Astrocyte of the hippocampus (primary cell): ENCODE data around the gene RDH14.
A peak's percentile ranks its signal among the peaks of the same experiment; 100 is the strongest.

Source experiments
- DNase-seq: peaks from one replicate; pipeline ENCODE4 v3.0.0; 2011; ENCODE audit warnings: low read depth, low spot score

The RDH14 gene, protein sequence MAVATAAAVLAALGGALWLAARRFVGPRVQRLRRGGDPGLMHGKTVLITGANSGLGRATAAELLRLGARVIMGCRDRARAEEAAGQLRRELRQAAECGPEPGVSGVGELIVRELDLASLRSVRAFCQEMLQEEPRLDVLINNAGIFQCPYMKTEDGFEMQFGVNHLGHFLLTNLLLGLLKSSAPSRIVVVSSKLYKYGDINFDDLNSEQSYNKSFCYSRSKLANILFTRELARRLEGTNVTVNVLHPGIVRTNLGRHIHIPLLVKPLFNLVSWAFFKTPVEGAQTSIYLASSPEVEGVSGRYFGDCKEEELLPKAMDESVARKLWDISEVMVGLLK

DNA sequence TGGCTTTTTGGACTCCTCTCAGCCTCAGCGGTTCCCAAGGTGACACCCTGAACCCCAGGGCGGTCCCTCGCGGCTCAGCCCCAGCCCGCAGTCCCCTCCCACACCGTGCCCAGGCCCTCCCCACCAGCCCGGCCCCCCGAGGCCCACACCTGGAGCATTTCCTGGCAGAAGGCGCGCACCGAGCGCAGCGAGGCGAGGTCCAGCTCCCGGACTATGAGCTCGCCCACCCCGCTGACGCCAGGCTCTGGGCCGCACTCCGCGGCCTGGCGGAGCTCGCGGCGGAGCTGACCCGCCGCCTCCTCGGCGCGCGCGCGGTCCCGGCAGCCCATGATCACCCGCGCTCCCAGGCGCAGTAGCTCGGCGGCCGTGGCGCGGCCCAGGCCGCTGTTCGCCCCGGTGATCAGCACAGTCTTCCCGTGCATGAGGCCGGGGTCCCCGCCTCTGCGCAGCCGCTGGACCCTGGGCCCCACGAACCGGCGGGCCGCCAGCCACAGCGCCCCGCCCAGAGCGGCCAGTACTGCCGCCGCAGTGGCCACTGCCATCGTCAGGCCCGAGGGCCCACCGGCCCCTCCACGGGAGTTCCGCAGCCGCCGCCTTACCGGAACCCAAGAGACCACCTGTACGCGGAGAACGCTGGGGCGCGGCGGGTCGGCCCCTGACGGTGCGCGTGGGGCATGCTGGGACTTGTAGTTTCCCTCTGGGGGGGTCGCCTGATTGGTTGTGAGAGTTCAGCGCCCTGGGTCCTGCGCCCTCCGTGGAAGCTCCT lies at the start of gene RDH14:
RDH14 (minus strand) TSS at position 623 of the 766 bp plus-strand sequence; CDS start at position 542, 81 bp downstream.
- DNase-seq: peak; percentile 97

DNA sequence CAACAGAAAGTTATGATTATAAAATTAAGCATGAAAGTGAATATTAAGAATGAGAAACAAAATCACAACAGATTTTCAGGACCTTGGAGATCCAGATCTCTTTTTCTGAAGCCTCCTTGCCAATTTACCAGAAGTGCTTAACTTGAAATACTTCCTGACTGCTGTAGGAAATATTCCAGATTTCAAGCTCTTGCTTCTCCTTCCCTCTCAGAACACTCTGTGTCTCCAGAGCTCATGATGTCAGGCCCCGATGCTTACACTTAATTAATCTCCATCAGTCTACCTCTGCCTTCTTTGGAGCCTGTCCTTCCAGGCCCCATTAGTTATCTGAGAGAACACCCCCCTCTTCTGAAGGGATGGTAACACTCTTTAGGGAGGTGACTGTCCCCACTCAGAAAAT lies 49.6 kb upstream of the RDH14 start:
- no peak for DNase-seq

DNA sequence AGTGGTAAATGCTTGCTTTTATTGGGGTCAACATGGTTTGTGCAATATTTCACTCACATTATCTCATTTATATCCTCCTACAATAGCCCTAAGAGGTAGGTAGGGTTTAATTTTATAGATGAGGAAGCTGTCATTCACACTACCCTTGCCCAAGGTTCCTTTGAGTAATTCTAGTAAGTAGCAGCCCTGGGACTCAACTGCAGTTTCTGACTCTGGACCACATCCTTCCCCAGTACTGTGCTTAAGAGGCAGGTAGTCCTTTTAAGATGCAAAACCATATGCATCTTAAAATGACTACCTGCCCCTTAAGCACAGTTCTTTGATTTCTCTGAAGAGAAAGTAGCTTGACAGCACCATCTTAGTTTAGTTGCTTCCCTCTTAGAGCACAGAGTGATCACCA lies 44.7 kb upstream of the RDH14 start:
- DNase-seq: no peak

DNA sequence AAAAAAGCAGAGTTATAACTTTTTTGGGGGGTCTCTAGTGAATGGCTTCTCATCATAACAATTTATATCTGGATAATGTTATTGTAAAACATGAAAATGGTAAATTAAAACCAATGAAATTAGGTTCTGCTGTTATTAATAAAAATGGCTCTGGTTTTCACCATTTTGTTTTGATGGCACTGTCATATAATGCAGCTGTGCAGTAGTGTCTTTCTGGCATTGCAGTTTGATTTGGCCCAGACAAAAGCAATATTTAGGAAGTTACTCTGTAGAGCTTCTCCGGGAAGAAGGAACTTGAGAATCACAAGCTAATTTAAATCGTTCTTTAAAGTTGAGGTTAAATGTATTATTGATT lies 44.1 kb upstream of the RDH14 start:
- DNase-seq: no peak

DNA sequence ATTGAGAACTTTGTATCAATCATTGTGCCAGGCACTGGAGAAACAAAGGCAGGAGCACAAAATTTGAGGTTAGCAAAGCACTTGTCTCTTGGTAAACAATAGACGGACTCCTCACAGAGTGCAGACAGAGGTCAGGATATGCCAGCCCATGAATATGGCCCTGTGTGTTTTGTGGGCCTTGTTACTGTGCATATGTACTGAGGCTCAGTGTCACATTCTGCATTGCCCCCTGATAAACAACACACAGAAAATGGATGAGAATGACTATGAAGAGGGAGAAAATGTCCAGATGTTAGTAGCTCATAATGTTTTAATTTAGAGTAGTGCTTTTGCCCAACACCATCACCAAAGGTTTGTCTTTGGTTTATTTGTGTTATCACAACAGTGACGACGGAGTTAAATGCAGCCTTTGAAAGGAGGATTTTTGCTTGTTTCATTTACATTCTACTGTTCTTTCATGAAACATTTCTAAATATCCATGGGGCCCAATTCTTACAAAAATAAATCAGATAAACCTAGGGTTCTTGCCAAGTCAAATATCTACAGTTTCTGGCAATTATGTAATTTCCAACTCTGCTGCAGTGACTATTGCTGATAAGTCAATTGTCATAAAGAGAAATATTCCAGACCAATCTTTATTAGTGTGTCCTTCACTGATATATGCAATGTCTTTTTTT lies 43.5 kb upstream of the RDH14 start:
- DNase-seq: no peak

DNA sequence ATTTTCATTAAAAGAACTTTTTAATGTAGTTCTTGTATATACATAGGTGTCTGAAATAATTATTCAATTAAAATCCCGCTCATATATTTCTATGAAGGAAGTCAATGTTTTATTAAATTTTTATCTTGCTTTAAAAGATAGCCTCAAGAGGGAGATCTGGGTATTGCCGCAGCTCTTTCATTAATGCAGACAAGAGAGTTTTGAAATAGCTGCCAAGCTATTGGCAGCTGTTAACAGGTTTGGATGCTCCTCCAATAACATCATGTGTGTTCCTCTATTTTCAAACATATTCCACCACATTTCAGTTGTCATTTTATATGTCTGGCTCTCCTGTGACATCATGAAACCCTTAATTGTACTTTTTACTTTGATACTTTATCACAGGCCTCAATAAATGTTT lies 41.8 kb upstream of the RDH14 start:
- no peak for DNase-seq

DNA sequence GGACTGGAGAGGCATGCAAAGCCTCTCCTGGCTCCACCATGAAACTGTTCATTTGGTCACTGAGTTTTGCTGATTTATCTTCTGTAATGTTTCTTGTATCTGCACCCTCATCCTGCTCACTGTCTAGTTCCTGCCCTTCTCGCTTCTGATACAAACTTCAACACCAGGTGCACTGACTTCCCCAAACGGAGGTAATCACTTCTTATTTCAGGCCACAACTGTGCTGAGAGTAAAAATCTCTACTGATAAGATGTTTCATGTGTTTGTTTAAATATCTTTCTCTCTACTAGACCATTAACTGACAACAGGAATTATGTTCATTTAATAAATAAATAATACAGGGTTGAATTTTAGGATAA lies 39.8 kb upstream of the RDH14 start:
- no peak for DNase-seq

DNA sequence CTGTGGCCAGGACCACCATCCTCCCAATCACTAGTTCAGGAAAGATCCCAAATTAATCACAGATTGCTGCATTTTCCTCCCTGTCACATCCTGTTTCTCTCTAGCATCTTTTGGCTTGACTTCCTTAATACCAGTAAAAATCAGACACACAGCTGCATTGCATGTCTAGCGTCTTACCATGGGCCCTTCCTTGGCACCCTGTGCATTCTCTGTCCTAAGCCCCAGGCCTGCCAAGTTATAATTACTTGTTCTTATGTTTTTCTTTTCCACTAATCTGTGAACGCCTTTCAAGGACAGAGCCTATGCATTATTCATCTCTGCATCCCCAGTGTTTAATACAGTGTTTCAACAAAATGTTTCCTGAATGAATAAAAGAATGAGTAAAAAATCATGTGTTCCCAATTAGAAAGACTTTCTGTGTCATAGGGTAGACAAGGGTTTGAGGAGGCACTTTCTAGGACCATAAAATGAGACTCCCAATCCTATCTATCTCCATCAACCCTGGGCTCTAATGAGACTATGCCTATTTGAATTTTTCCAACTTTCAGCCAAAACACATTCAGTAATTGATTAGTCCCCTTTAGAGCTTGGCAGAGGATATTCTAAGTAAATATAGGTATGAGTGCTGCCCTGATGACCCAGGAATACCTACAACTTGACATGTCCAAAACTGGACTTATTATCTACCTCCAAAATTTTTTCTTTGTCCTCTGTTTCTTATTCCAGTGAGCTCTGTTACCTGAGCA lies 39.2 kb upstream of the RDH14 start:
- DNase-seq: peak; percentile 48

DNA sequence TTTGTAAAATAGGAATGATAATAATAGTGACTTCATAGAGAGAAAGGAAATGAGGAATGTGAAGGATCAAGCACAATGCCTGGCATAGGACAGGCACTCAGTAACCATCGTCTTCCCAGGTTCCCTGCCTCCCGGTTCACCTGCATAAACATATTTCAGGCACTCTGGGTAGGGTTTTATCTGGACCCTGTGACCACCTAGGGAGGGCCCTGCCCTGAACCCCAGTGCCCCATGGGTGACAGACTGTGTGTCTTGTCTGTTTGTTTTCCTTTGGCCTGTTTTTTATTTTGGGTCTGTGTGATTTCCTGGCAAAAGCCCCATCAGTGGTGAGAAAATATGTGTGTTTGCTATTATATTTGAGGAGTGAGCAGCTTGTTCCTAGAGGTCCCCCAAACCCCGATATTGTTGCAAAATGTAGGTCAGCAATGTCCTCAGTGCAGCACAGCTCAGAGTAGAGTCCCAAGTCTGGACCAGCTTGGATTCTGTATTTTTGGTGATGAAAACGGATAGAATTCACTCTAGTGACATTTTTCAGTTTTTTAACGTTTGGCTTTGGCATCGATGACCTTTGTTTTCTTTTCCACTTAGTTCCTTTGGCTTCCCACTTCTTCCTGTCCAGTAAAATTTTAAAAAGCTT lies 38.5 kb upstream of the RDH14 start:
- DNase-seq: peak; percentile 7

DNA sequence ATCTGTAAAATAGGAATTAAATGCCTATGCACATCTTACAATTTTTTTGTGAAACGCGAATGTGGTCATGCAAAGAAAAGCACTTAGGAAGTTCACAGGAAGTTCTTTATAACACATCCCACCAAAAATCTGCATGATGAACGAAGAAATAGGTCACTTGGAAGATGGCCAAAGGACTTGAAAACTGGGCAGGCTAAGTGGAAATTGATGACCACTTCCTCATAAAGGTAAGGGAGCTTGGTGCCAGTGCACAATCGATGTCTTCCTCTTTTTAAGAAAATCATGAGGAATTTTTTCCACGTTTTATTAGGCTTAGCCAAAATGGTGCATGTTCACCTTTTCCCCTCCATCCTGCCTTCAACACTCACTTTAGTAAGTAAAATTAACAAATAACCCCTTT lies 37.2 kb upstream of the RDH14 start:
- no peak for DNase-seq

DNA sequence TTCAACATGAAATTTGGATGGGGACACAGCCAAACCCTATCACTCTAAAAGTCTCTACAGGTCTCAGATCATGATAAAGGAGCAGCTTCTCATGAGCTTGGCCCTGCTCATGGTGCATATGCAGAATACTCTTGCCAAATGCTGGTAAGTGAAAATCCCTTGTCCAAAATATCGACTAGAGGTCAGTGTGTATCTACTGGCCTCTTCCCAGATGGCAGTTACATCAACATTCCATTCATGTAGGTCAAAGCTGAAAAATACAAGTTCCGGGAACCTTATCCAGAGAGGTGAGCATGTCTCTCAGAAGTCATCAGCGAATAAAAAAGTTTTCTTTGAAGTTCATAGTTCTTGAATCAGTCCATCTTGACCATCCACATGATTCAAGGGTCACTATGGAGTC lies 36.5 kb upstream of the RDH14 start:
- DNase-seq: no peak

DNA sequence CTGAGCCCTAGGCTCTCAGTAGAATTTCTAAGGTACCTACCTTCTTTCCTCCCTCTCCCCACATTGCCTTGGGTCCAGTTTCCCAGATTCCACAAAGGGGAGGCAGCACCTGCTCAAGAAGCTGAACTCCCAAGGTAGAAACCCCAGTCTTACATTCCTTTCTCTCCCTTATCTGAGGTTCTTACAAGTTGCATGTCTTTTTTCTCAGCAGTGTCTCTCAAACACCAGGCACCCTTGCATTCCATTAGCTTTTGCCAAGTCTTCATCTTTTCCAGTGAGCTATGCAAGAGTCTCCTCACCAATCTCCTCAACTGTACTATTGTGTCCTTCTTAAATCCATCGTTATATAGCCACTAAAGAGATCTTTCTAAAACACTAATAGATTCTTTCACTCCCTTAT lies 33.0 kb upstream of the RDH14 start:
- no peak for DNase-seq

DNA sequence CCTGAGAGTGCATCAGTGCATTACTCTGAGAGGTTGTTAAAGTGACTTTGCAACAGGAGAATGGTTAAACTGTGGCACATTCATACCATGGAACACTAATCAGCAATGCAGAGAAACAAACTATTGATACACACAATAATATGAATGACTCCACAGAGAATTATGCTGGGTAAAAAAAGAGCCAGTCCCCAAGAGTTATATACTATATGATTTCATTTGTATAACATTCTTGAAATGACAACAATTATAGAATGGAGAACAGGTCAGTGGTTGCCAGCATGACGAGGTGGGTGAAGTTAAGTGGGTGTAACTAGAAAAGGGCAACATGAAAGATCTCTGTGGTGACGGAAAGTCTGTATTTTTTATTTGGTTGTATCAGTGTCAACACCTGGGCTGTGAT lies 31.9 kb upstream of the RDH14 start:
- no peak for DNase-seq

DNA sequence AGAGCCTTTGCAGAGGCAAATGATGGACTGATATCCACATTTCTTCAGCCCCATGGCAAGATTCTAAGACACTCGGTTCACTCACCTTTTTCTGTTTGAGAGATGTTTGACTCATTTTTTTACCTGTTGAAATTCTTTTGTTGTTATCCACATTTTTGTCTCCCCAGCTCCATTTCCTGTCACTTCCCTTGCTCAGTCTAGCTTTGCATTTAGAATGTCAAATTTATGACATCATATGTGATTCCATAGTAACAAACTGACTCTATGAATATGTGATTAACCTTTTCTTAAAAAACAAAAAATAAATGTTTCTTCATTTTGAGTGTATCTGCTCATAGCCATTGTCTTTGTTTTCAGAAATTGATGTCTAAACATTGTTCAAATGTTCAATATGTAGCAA lies 28.9 kb upstream of the RDH14 start, which contains the start of gene NT5C1B:
NT5C1B (minus strand) TSS at position 216 of the 400 bp plus-strand sequence; CDS start at position 115, 101 bp downstream.
- DNase-seq: no peak

DNA sequence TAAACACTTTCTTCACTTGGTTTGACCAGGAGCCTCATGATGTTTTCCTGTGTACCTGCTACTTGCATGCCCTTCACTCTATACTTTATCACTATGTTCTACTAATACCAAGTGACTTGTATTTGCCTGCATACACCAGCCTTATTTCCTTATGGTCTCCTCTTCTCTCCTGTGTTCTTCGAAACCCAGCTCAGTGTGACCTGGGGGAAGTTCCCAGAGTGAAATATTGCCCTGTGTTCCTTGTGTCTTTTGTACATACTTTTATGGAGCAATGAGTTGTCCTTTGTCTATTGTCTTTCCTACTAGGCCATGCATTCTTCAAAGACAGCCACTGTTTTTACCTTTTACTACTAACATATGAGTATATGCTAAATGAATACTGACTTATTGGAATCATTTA lies 28.3 kb upstream of the RDH14 start:
- DNase-seq: no peak

DNA sequence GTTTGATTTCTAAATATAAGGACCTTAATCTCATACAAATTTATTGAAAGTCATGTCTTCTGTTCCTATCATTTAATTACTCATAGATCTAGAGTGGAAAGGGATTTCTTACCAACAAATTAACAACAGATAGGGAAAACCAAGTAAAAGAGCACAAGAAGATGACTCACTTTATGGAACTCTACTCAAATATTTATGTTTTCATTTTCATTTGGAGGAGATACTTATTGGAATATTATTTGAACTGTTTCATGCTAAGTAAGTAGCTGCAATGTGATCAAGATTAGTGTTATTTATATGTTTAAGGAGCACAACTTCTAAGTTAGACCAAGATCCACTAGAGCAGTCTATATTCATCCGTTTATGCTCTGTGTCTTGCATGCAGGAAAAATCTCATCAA lies 27.6 kb upstream of the RDH14 start:
- DNase-seq: no peak

DNA sequence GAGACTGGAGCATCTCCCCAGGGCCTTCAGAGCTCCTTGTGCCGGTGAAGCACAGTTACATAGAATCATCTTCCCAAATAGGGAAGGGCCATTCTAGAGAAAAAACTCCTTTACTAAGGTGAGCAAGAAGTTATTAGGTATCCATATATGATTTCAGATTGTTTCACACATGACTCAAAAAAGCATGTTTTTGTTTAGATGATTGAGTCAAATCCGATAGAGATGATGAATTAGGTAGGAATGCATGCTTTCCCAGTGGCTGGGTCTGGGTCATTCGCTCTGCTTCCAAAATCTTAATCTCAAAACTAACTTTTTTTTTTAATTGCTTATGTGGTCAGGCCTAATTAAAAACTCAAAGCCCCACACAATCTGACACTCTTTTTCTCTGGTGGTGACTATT lies 25.1 kb upstream of the RDH14 start:
- DNase-seq: no peak

DNA sequence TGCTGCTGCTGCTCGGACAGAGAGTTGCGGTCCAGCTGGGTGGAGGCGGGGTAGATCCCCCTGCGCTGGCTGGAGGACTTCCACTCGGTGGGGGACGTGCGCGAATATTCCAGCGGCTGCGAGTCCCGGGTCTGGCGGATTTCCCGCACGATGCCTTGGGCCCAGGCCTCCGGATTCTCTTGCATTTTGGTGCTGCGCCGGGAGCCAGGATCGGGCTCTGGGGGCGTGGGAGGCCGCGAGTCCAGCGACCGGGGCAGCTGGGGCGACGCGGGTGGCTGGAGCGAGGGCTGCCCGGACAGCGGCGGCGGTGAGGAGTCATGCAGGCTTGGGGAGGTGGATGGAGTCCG lies 24.1 kb upstream of the RDH14 start:
- DNase-seq: no peak

DNA sequence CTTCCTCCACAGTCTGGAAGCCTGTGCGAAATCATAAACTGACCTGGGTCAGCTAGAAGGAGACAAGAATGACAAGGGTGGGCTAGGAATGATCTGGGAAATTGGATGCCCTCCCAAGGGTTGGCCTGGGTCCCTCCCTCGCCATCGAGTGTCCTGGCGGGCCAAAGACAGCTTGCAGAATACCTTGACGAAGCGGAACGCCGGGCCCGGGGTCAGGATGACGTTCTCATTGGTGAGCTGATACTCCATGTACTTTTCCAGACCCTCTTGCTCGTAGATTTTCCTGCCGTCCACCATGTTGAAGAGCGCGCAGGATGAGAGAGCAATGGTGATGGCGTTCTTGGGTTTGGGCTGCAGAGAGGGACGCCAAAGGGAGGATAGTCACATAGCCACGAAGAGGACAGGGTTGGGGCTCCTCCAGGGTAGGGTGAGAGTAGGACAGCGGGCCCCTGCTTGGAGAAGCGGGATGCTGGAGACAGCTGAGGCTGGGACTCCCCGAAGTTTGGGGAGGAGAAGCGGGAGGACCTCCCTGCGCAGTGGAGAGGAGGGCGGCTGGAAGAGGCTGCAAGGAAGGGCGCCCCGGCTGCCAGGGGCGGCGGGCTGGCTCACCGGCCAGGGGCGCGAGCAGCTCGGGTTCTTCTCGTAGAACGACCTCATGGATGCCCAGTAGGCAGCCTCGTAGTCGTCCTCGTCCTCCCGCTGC lies 23.6 kb upstream of the RDH14 start:
- no peak for DNase-seq

DNA sequence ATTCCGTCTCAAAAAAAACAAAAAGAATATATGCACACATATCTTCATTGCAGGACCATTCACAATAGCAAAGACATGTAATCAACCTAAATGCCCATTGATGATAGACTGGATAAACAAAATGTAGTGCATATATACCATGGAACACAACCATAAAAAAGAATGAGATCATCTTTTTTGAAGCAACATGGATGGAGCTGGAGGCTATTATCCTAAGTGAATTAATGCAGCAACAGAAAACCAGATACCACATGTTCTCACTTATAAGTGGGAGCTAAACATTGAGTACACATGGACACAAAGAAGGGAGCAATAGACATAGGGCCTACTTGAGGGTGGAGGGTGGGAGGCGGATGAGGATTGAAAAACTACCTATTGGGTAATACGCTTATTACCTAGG lies 20.2 kb upstream of the RDH14 start:
- DNase-seq: no peak

DNA sequence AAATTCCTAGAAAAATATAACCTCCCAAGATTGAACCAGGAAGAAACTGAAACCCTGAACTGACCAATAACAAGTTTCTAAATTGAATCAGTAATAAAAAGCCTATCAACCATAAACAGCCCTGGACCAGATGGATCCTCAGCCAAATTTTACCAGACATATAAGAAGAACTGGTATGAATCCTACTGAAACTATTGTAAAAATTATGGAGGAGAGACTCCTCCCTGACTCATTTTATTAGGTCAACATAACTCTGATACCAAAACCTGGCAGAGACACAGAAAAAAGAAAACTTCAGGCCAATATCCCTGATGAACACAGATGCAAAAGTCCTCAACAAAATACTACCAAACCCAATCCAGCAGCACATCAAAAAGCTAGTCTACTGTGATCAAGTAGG lies 17.6 kb upstream of the RDH14 start:
- DNase-seq: no peak
